HepG2 (cell line): ENCODE results near the gene KCTD15.

Source experiments
- CBX2 ChIP-seq, 2 experiments: fragments of 200-600 bp in 1 of 2; sonication (generic); formaldehyde crosslinking in 1 of 2; IDR thresholded peaks; 2 replicates each; pipeline versions ENCODE4 v1.7.0 to v1.8.1; 2018 to 2022; ENCODE audit warnings: low read depth in 2 of 2, low read length in 1 of 2, mild to moderate bottlenecking in 1 of 2, missing genetic modification reagents in 1 of 2
- CHD2 ChIP-seq: IDR thresholded peaks from 2 replicates; pipeline ENCODE4 v1.6.1; 2011; ENCODE audit warnings: low read depth, low read length, improper control_type of control experiment
- FOXP1 ChIP-seq, 2 experiments: fragments of 450-650 bp in 1 of 2; IDR thresholded peaks; 2 replicates each; pipeline ENCODE4 v1.6.1; 2017 to 2018; ENCODE audit warnings: antibody characterized with exemption in 1 of 2
- KLF12 ChIP-seq: sonication (generic); formaldehyde crosslinking; IDR thresholded peaks from 2 replicates; pipeline ENCODE4 v1.4.0; 2020; ENCODE audit warnings: missing genetic modification reagents, borderline replicate concordance
- RAD21 ChIP-seq: fragments of 450-650 bp; formaldehyde crosslinking; IDR thresholded peaks from 2 replicates; pipeline ENCODE4 v1.5.0; 2020; ENCODE audit warnings: mild to moderate bottlenecking
- RBM39 ChIP-seq: fragments of 200-400 bp; formaldehyde crosslinking; IDR thresholded peaks from one replicate; pipeline ENCODE4 v1.6.1; 2018; ENCODE audit warnings: antibody characterized with exemption, mild to moderate bottlenecking, low read depth, low read length; ENCODE audit not compliant: poor library complexity, severe bottlenecking
- SP1 ChIP-seq, 2 experiments: fragments of 450-650 bp in 1 of 2; sonication (generic) in 1 of 2; formaldehyde crosslinking in 1 of 2; IDR thresholded peaks; 2 replicates each; pipeline versions ENCODE4 v1.4.0 to v1.6.1; 2016 to 2020; ENCODE audit warnings: missing genetic modification reagents in 1 of 2
- TCF7L2 ChIP-seq: IDR thresholded peaks from 2 replicates; pipeline ENCODE4 v1.6.1; 2011; ENCODE audit warnings: mild to moderate bottlenecking, low read depth, low read length, moderate library complexity
- ZFP1 ChIP-seq: IDR thresholded peaks from 2 replicates; pipeline ENCODE4 v1.6.1; 2016
- ZNF558 ChIP-seq: sonication (generic); formaldehyde crosslinking; IDR thresholded peaks from 2 replicates; pipeline ENCODE4 v1.9.0; 2022; ENCODE audit warnings: mild to moderate bottlenecking, missing genetic modification reagents, borderline replicate concordance
- TF ChIP-seq, protein P1 (sequence below): sonication (generic); formaldehyde crosslinking; IDR thresholded peaks from 2 replicates; pipeline ENCODE4 v1.4.0; 2020; ENCODE audit warnings: missing genetic modification reagents
- TF ChIP-seq, protein P2 (sequence below): IDR thresholded peaks from 2 replicates; pipeline ENCODE4 v1.6.1; 2012; ENCODE audit warnings: inconsistent platforms
- TF ChIP-seq, protein P3 (sequence below): sonication (generic); formaldehyde crosslinking; IDR thresholded peaks from 2 replicates; pipeline ENCODE4 v1.4.0; 2020; ENCODE audit warnings: missing genetic modification reagents, borderline replicate concordance
- TF ChIP-seq, protein P4 (sequence below): sonication (generic); formaldehyde crosslinking; IDR thresholded peaks from 2 replicates; pipeline ENCODE4 v1.5.0; 2020; ENCODE audit warnings: mild to moderate bottlenecking, missing genetic modification reagents, moderate library complexity

DNA sequence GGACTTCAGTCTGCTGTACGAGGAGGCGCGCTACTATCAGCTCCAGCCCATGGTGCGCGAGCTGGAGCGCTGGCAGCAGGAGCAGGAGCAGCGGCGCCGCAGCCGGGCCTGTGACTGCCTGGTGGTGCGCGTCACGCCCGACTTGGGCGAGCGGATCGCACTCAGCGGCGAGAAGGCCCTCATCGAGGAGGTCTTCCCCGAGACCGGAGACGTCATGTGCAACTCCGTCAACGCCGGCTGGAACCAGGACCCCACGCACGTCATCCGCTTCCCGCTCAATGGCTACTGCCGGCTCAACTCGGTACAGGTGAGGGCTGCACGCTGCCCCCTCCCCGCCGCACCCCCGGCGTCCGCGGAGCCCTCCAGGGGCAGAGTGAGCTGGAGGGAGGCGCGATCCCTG, 14.6 kb downstream of the KCTD15 start:
- TF ChIP-seq CHD2 (no peak), CBX2 (IDR thresholded peaks at IDR 0.05; ENCODE audit: low read depth, low read length) (no peak), CBX2 (CRISPR knock-in tag; IDR thresholded peaks at IDR 0.05; ENCODE audit: low read depth) (no peak), SP1 (IDR thresholded peaks at IDR 0.05) (no peak), SP1 (CRISPR knock-in tag; IDR thresholded peaks at IDR 0.05) (no peak), RAD21 (no peak), ZFP1 (CRISPR knock-in tag) (no peak), ZNF558 (CRISPR knock-in tag) (no peak), FOXP1 (IDR thresholded peaks at IDR 0.05) (no peak), FOXP1 (CRISPR knock-in tag; IDR thresholded peaks at IDR 0.05) (no peak), KLF12 (no peak), RBM39 (no peak), TCF7L2 (no peak)
- TF ChIP-seq, protein P1, sequence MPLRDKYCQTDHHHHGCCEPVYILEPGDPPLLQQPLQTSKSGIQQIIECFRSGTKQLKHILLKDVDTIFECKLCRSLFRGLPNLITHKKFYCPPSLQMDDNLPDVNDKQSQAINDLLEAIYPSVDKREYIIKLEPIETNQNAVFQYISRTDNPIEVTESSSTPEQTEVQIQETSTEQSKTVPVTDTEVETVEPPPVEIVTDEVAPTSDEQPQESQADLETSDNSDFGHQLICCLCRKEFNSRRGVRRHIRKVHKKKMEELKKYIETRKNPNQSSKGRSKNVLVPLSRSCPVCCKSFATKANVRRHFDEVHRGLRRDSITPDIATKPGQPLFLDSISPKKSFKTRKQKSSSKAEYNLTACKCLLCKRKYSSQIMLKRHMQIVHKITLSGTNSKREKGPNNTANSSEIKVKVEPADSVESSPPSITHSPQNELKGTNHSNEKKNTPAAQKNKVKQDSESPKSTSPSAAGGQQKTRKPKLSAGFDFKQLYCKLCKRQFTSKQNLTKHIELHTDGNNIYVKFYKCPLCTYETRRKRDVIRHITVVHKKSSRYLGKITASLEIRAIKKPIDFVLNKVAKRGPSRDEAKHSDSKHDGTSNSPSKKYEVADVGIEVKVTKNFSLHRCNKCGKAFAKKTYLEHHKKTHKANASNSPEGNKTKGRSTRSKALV (CRISPR knock-in tag) = no peak
- TF ChIP-seq, protein P2, sequence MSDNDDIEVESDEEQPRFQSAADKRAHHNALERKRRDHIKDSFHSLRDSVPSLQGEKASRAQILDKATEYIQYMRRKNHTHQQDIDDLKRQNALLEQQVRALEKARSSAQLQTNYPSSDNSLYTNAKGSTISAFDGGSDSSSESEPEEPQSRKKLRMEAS = no peak
- TF ChIP-seq, protein P3, sequence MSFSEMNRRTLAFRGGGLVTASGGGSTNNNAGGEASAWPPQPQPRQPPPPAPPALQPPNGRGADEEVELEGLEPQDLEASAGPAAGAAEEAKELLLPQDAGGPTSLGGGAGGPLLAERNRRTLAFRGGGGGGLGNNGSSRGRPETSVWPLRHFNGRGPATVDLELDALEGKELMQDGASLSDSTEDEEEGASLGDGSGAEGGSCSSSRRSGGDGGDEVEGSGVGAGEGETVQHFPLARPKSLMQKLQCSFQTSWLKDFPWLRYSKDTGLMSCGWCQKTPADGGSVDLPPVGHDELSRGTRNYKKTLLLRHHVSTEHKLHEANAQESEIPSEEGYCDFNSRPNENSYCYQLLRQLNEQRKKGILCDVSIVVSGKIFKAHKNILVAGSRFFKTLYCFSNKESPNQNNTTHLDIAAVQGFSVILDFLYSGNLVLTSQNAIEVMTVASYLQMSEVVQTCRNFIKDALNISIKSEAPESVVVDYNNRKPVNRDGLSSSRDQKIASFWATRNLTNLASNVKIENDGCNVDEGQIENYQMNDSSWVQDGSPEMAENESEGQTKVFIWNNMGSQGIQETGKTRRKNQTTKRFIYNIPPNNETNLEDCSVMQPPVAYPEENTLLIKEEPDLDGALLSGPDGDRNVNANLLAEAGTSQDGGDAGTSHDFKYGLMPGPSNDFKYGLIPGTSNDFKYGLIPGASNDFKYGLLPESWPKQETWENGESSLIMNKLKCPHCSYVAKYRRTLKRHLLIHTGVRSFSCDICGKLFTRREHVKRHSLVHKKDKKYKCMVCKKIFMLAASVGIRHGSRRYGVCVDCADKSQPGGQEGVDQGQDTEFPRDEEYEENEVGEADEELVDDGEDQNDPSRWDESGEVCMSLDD (CRISPR knock-in tag) = no peak
- TF ChIP-seq, protein P4, sequence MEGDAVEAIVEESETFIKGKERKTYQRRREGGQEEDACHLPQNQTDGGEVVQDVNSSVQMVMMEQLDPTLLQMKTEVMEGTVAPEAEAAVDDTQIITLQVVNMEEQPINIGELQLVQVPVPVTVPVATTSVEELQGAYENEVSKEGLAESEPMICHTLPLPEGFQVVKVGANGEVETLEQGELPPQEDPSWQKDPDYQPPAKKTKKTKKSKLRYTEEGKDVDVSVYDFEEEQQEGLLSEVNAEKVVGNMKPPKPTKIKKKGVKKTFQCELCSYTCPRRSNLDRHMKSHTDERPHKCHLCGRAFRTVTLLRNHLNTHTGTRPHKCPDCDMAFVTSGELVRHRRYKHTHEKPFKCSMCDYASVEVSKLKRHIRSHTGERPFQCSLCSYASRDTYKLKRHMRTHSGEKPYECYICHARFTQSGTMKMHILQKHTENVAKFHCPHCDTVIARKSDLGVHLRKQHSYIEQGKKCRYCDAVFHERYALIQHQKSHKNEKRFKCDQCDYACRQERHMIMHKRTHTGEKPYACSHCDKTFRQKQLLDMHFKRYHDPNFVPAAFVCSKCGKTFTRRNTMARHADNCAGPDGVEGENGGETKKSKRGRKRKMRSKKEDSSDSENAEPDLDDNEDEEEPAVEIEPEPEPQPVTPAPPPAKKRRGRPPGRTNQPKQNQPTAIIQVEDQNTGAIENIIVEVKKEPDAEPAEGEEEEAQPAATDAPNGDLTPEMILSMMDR (CRISPR knock-in tag) = no peak
